GM12878 (cell line): ENCODE results near the gene NRG2. TPM values are rescaled to one million over a fixed set of nuclear protein-coding genes. Genes with fewer than 3 reads are reported as not detected.

Source experiments
- CHD4 ChIP-seq: fragments of 200-600 bp; sonication (generic); IDR thresholded peaks from 2 replicates; pipeline ENCODE4 v1.6.1; 2016; ENCODE audit warnings: mild to moderate bottlenecking
- EED ChIP-seq: sonication (generic); IDR thresholded peaks from 2 replicates; pipeline ENCODE4 v1.6.1; 2016; ENCODE audit warnings: antibody characterized with exemption, low read depth
- EZH2 ChIP-seq: IDR thresholded peaks from 2 replicates; pipeline ENCODE4 v1.6.1; 2012; ENCODE audit warnings: low read depth, mild to moderate bottlenecking, control low read depth, inconsistent platforms, low read length, borderline replicate concordance; ENCODE audit not compliant: control insufficient read depth
- GATAD2B ChIP-seq: fragments of 450-650 bp; conservative IDR thresholded peaks from 2 replicates; pipeline ENCODE4 v1.6.1; 2017; ENCODE audit warnings: low read depth, mild to moderate bottlenecking, moderate library complexity
- HDAC6 ChIP-seq: fragments of 200-600 bp; sonication (generic); IDR thresholded peaks from one replicate; pipeline ENCODE4 v1.8.0; 2017; ENCODE audit warnings: antibody characterized with exemption; ENCODE audit not compliant: unreplicated experiment
- KLF5 ChIP-seq: fragments of 450-650 bp; IDR thresholded peaks from 2 replicates; pipeline ENCODE4 v1.6.1; 2014; ENCODE audit warnings: mild to moderate bottlenecking; ENCODE audit not compliant: partially characterized antibody
- MEF2B ChIP-seq: fragments of 450-650 bp; IDR thresholded peaks from 2 replicates; pipeline ENCODE4 v1.6.1; 2018; ENCODE audit warnings: mild to moderate bottlenecking, moderate library complexity; ENCODE audit not compliant: partially characterized antibody, poor library complexity, severe bottlenecking
- MTA2 ChIP-seq: fragments of 450-650 bp; IDR thresholded peaks from 2 replicates; pipeline ENCODE4 v1.6.1; 2016; ENCODE audit warnings: low read depth, mild to moderate bottlenecking, moderate library complexity
- MTA3 ChIP-seq: IDR thresholded peaks from 2 replicates; pipeline ENCODE4 v1.6.1; 2012; ENCODE audit warnings: low read length, inconsistent platforms, borderline replicate concordance
- RELA ChIP-seq: fragments of 450-650 bp; IDR thresholded peaks from 2 replicates; pipeline ENCODE4 v1.8.0; 2014; ENCODE audit warnings: borderline replicate concordance; ENCODE audit not compliant: partially characterized antibody
- SMARCA5 ChIP-seq: fragments of 450-650 bp; IDR thresholded peaks from 2 replicates; pipeline ENCODE4 v1.6.1; 2017; ENCODE audit warnings: mild to moderate bottlenecking
- STAT3 ChIP-seq: IDR thresholded peaks from 2 replicates; pipeline ENCODE4 v1.6.1; 2011; ENCODE audit warnings: low read depth, low read length, improper control_type of control experiment
- ZBED1 ChIP-seq: IDR thresholded peaks from 2 replicates; pipeline ENCODE4 v1.6.1; 2016; ENCODE audit warnings: borderline replicate concordance
- ZNF217 ChIP-seq: fragments of 450-650 bp; IDR thresholded peaks from 2 replicates; pipeline ENCODE4 v1.6.1; 2017; ENCODE audit warnings: antibody characterized with exemption, mild to moderate bottlenecking
- ZSCAN29 ChIP-seq: fragments of 450-650 bp; IDR thresholded peaks from 2 replicates; pipeline ENCODE4 v1.6.1; 2017; ENCODE audit warnings: mild to moderate bottlenecking, moderate library complexity
- polyA plus RNA-seq, 11 experiments: library from polyadenylated mRNA; depleted of rRNA in 4 of 11; unstranded in 6 of 11; stranded (reverse) in 5 of 11; fragments of >200 nt; fragmentation: Nextera tagmentation in 4 of 11; fragmentation: Illumina TruSeq in 1 of 11; extraction: Ambion mirVana in 4 of 11; extraction: Trizol in 1 of 11; gene quantifications; 1 replicate in 1 of 11; 2 replicates in 10 of 11; pipeline versions ENCODE4 v1.2.1 to v1.2.3, GENCODE V29; 2011 to 2016; ENCODE audit warnings: inconsistent platforms in 2 of 11, missing spikeins in 2 of 11, low read depth in 1 of 11
- total RNA-seq, 4 experiments: library from RNA; depleted of rRNA in 3 of 4; stranded (reverse); fragments of >200 nt in 3 of 4; fragmentation: Illumina TruSeq in 1 of 4; extraction: Trizol in 1 of 4; gene quantifications; 2 replicates each; pipeline versions ENCODE4 v1.2.1 to v1.2.3, GENCODE V29; 2013 to 2021
- TF ChIP-seq, protein P1 (sequence below): fragments of 450-650 bp; IDR thresholded peaks from 2 replicates; pipeline ENCODE4 v1.6.1; 2017; ENCODE audit warnings: mild to moderate bottlenecking
- TF ChIP-seq, protein P2 (sequence below): fragments of 450-650 bp; IDR thresholded peaks from 2 replicates; pipeline ENCODE4 v1.6.1; 2018; ENCODE audit warnings: mild to moderate bottlenecking, low read depth, moderate library complexity; ENCODE audit not compliant: partially characterized antibody
- TF ChIP-seq, protein P3 (sequence below): fragments of 150-350 bp; IDR thresholded peaks from 2 replicates; pipeline ENCODE4 v1.6.1; 2014; ENCODE audit warnings: mild to moderate bottlenecking, low read depth, low read length
- TF ChIP-seq, protein P4 (sequence below): fragments of 450-650 bp; IDR thresholded peaks from 2 replicates; pipeline ENCODE4 v1.6.1; 2017; ENCODE audit warnings: mild to moderate bottlenecking, moderate library complexity
- TF ChIP-seq, protein P5 (sequence below): IDR thresholded peaks from 2 replicates; pipeline ENCODE4 v1.6.1; 2012; ENCODE audit warnings: low read depth, low read length, improper control_type of control experiment

Gene NRG2
- total and polyA plus RNA-seq, 10 of the 15 experiments (the other 5 are each of a cell fraction or from before 2014, with no cell fraction given), result 0.10 to 21.7 (median 9.6) TPM

DNA sequence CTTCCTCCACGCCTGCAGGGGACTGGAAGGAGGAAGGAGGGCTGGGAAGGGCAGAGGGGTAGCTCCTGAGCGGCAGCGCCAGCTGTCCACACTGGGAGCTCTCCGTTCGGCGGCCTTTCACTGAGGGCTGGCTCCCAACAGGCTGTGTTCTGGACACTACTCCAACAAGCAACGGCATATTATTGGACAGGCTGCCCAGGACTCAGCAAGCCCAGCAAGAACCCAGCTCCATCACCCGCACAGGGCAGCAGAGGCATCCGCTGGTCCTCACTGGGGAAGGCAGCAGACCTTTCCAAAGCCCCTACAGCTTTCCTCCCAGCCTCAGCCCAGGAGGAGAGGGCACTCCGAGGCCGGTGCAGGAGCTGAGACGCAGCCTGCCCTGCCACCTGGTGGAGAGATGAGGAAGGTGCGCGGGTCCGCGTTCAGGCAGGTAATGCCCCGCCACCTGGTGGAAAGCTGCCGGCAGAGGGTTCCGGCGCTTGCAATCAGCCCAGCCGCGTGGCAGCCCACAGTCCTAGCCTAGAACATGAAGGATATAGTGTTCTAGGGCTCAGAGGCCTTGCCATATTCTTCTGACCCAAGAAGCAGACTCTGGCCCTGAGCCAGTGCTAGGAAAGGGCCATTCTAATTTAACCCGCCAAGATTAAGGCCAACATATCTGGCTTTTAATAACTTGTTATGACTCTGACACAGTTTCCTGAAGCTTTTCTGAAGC lies 74.4 kb downstream of the NRG2 start (continued):
- TF ChIP-seq, protein P1, sequence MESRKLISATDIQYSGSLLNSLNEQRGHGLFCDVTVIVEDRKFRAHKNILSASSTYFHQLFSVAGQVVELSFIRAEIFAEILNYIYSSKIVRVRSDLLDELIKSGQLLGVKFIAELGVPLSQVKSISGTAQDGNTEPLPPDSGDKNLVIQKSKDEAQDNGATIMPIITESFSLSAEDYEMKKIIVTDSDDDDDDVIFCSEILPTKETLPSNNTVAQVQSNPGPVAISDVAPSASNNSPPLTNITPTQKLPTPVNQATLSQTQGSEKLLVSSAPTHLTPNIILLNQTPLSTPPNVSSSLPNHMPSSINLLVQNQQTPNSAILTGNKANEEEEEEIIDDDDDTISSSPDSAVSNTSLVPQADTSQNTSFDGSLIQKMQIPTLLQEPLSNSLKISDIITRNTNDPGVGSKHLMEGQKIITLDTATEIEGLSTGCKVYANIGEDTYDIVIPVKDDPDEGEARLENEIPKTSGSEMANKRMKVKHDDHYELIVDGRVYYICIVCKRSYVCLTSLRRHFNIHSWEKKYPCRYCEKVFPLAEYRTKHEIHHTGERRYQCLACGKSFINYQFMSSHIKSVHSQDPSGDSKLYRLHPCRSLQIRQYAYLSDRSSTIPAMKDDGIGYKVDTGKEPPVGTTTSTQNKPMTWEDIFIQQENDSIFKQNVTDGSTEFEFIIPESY, result no peak
- no peak for TF ChIP-seq EZH2
- TF ChIP-seq EED, result peak; percentile 47; the same call in 1 of the 2 replicates
- no peak for TF ChIP-seq ZSCAN29
- TF ChIP-seq MTA3, result no peak
- no peak for TF ChIP-seq MTA2
- no peak for TF ChIP-seq ZBED1
- TF ChIP-seq, protein P2, sequence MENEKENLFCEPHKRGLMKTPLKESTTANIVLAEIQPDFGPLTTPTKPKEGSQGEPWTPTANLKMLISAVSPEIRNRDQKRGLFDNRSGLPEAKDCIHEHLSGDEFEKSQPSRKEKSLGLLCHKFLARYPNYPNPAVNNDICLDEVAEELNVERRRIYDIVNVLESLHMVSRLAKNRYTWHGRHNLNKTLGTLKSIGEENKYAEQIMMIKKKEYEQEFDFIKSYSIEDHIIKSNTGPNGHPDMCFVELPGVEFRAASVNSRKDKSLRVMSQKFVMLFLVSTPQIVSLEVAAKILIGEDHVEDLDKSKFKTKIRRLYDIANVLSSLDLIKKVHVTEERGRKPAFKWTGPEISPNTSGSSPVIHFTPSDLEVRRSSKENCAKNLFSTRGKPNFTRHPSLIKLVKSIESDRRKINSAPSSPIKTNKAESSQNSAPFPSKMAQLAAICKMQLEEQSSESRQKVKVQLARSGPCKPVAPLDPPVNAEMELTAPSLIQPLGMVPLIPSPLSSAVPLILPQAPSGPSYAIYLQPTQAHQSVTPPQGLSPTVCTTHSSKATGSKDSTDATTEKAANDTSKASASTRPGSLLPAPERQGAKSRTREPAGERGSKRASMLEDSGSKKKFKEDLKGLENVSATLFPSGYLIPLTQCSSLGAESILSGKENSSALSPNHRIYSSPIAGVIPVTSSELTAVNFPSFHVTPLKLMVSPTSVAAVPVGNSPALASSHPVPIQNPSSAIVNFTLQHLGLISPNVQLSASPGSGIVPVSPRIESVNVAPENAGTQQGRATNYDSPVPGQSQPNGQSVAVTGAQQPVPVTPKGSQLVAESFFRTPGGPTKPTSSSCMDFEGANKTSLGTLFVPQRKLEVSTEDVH, result no peak
- TF ChIP-seq CHD4, result no peak
- TF ChIP-seq SMARCA5, result peak; percentile 97
- TF ChIP-seq, protein P3, sequence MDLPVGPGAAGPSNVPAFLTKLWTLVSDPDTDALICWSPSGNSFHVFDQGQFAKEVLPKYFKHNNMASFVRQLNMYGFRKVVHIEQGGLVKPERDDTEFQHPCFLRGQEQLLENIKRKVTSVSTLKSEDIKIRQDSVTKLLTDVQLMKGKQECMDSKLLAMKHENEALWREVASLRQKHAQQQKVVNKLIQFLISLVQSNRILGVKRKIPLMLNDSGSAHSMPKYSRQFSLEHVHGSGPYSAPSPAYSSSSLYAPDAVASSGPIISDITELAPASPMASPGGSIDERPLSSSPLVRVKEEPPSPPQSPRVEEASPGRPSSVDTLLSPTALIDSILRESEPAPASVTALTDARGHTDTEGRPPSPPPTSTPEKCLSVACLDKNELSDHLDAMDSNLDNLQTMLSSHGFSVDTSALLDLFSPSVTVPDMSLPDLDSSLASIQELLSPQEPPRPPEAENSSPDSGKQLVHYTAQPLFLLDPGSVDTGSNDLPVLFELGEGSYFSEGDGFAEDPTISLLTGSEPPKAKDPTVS, result no peak
- no peak for TF ChIP-seq KLF5
- TF ChIP-seq, protein P4, sequence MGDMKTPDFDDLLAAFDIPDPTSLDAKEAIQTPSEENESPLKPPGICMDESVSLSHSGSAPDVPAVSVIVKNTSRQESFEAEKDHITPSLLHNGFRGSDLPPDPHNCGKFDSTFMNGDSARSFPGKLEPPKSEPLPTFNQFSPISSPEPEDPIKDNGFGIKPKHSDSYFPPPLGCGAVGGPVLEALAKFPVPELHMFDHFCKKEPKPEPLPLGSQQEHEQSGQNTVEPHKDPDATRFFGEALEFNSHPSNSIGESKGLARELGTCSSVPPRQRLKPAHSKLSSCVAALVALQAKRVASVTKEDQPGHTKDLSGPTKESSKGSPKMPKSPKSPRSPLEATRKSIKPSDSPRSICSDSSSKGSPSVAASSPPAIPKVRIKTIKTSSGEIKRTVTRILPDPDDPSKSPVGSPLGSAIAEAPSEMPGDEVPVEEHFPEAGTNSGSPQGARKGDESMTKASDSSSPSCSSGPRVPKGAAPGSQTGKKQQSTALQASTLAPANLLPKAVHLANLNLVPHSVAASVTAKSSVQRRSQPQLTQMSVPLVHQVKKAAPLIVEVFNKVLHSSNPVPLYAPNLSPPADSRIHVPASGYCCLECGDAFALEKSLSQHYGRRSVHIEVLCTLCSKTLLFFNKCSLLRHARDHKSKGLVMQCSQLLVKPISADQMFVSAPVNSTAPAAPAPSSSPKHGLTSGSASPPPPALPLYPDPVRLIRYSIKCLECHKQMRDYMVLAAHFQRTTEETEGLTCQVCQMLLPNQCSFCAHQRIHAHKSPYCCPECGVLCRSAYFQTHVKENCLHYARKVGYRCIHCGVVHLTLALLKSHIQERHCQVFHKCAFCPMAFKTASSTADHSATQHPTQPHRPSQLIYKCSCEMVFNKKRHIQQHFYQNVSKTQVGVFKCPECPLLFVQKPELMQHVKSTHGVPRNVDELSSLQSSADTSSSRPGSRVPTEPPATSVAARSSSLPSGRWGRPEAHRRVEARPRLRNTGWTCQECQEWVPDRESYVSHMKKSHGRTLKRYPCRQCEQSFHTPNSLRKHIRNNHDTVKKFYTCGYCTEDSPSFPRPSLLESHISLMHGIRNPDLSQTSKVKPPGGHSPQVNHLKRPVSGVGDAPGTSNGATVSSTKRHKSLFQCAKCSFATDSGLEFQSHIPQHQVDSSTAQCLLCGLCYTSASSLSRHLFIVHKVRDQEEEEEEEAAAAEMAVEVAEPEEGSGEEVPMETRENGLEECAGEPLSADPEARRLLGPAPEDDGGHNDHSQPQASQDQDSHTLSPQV, result peak; percentile 93; the same call in 1 of the 2 replicates
- peak; percentile 79 for TF ChIP-seq RELA
- TF ChIP-seq, protein P5, sequence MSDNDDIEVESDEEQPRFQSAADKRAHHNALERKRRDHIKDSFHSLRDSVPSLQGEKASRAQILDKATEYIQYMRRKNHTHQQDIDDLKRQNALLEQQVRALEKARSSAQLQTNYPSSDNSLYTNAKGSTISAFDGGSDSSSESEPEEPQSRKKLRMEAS, result 0 out of 2 replicates have a peak, but pooled peaks have one; percentile 43
- no peak for TF ChIP-seq STAT3
- peak; percentile 56; the same call in 1 of the 2 replicates for TF ChIP-seq GATAD2B
- TF ChIP-seq HDAC6, result no peak
- TF ChIP-seq MEF2B, result peak; percentile 27
- TF ChIP-seq ZNF217, result no peak
